ENCODE results near the gene RNF8.
A peak's percentile ranks its signal among the peaks of the same experiment; 100 is the strongest.

RNF8 gene

GRCh38 chr6:37406726-37407341 is 53.1 kb downstream of the RNF8 start:
- ChIA-PET CTCF (no interaction called here), POLR2A (ENCODE audit: low non-redundant PET) (no interaction called here)
- peak; percentile 45 for DNase-seq (ENCODE audit: low spot score)
- H3K27ac ChIP-seq, result no peak overlapping the region
- no peak for TF ChIP-seq CTCF (conservative IDR thresholded peaks at IDR 0.05; ENCODE audit: low read depth)

GRCh38 chr6:37407948-37408347 is 54.2 kb downstream of the RNF8 start:
- CTCF ChIA-PET, result no interaction called here
- DNase-seq (ENCODE audit: low spot score), result no peak
- POLR2A ChIA-PET (ENCODE audit: low non-redundant PET), result interaction anchor here (0.5 kb wide), 1 partner anchor 16 kb away, joined by 3 read pairs; no protein-coding TSS in a partner anchor
- TF ChIP-seq CTCF (conservative IDR thresholded peaks at IDR 0.05; ENCODE audit: low read depth), result no peak
- no peak overlapping the region for H3K27ac ChIP-seq

GRCh38 chr6:37409501-37409900 is 55.7 kb downstream of the RNF8 start:
- CTCF ChIA-PET, result interaction anchor here (0.6 to 0.7 kb wide), 3 partner anchors 12 to 266 kb away, joined by 3 to 4 read pairs (median 3); no protein-coding TSS in a partner anchor

GRCh38 chr6:37417393-37417792 is 63.6 kb downstream of the RNF8 start:
- ChIA-PET POLR2A (ENCODE audit: low non-redundant PET) (no interaction called here), CTCF (interaction anchor here (0.6 kb wide), 2 partner anchors 28 to 47 kb away, joined by 3 read pairs; no protein-coding TSS in a partner anchor)
- TF ChIP-seq CTCF (conservative IDR thresholded peaks at IDR 0.05; ENCODE audit: low read depth), result no peak
- DNase-seq (ENCODE audit: low spot score), result no peak
- no peak overlapping the region for H3K27ac ChIP-seq

More at GRCh38 chr6:37409501-37409900, 55.7 kb downstream of the RNF8 start:
- no peak for TF ChIP-seq CTCF (conservative IDR thresholded peaks at IDR 0.05; ENCODE audit: low read depth)
- no peak for DNase-seq (ENCODE audit: low spot score)
- POLR2A ChIA-PET (ENCODE audit: low non-redundant PET), result no interaction called here
- H3K27ac ChIP-seq, result no peak overlapping the region

DNA sequence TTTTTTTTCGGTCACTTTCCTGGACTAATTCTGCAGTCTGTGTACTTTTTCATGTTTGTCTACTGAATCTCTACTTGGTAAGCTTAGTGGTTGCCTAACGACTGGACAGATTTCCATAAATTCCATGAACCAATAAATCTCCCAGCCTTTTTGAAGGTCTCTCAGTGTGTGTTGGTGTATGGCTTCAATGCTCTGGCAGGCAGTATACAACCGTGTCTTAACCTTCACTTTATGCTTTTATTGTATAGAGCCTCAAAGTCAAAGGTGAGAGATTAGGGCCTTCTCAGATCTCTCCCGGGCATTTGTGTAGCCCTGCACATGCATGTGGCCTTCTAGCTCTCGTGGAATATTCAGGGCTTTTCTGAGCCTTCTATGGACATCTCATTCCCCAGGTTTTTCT is 64.9 kb downstream of the RNF8 start:
- CTCF ChIA-PET, result interaction anchor here (0.6 to 0.7 kb wide), 3 partner anchors 35 to 446 kb away, joined by 3 to 5 read pairs (median 4); no protein-coding TSS in a partner anchor
- POLR2A ChIA-PET (ENCODE audit: low non-redundant PET), result no interaction called here
- no peak for TF ChIP-seq CTCF (conservative IDR thresholded peaks at IDR 0.05; ENCODE audit: low read depth)
- DNase-seq (ENCODE audit: low spot score), result no peak
- H3K27ac ChIP-seq, result no peak overlapping the region

DNA sequence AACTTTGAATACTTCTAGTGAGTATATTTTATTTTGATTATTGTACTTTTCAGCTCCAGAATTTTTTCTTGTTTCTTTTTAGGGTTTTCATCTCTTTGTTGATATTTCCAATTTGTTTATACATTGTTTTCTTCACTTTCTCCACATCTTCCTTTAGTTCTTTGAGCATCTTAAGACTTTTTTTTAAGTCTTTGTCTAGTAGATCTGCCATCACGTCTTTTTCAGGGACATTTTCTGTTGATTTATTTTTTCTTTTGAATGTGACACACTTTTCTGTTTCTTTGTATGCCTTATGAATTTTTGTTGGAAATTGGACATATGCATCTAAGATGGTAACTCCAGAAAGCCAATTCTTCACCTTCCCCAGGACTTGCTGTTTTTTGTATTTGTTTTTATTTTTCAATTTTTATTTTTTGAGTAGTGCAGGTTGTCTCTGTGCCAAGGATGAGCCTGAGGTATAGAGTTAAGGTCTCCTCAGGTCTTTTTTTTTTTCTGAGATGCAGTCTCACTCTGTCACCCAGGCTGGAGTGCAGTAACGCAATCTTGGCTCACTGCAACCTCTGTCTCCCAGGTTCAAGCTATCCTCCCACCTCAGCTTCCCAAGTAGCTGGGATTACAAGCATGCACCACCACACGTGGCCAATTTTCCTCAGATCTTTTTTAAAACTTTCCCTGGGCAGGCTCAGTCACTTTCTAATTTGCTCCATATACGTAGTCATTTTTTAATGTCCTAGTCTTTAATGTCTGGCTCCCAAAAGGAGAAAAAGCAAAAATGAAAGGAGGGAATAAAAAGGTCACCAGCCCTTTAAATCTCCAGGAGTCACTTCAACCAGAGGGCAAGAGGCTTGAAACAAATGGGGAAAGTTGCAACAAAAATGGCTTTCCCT is 72.5 kb downstream of the RNF8 start:
- CTCF ChIA-PET, result no interaction called here
- TF ChIP-seq CTCF (conservative IDR thresholded peaks at IDR 0.05; ENCODE audit: low read depth), result no peak
- no peak for DNase-seq (ENCODE audit: low spot score)
- POLR2A ChIA-PET (ENCODE audit: low non-redundant PET), result no interaction called here
- H3K27ac ChIP-seq, result no peak overlapping the region
